A549 (cell line): ENCODE data around the gene RGS1. TPM values are rescaled to one million over a fixed set of nuclear protein-coding genes. Genes with fewer than 3 reads are reported as not detected.

Experiments used
- ATAC-seq, 2 experiments: fragments of 200-7000 bp in 1 of 2; fragments of >200 bp in 1 of 2; cut with Nextera tagmentation in 1 of 2; cut with Tn5 transposase in 1 of 2; 3 replicates each; pipeline versions ENCODE4 v1.8.0 to v1.9.1; 2018 to 2020; ENCODE audit warnings: mild to moderate bottlenecking in 1 of 2, moderate library complexity in 1 of 2
- CTCF ChIA-PET: fragments of 300-600 bp; sonication (Branson Sonifier 250); formaldehyde crosslinking; extraction: SDS; loops from one replicate; lab custom pipeline; 2021; ENCODE audit warnings: antibody characterized with exemption, inconsistent platforms; lab: Yijun Ruan, JAX
- POLR2A ChIA-PET: fragments of 350-600 bp; formaldehyde crosslinking; extraction: SDS; loops from one replicate; lab custom pipeline; 2021; ENCODE audit warnings: antibody characterized with exemption, inconsistent platforms; lab: Yijun Ruan, JAX
- DNase-seq, 2 experiments: peaks; one replicate each; pipeline versions ENCODE4 v3.0.0 to v3.0.0-alpha.2; 2011 to 2016; ENCODE audit warnings: low read depth in 1 of 2, low spot score in 1 of 2
- FAIRE-seq: peaks from 2 replicates; lab custom pipeline; 2011; peaks lifted over from hg19 to GRCh38; lab: Jason Lieb, UNC
- H3K27ac ChIP-seq, 2 experiments: fragments of >200 bp; sonication (Bioruptor Twin); formaldehyde crosslinking; 3 replicates each; pipeline ENCODE4 v1.5.1; 2016 to 2017
- H3K4me1 ChIP-seq: fragments of >200 bp; sonication (Bioruptor Twin); formaldehyde crosslinking; 3 replicates; pipeline ENCODE4 v1.6.1; 2016
- H3K4me2 ChIP-seq: fragments of >200 bp; sonication (Bioruptor Twin); formaldehyde crosslinking; 3 replicates; pipeline ENCODE4 v1.6.1; 2016
- H3K4me3 ChIP-seq: fragments of >200 bp; sonication (Bioruptor Twin); formaldehyde crosslinking; 3 replicates; pipeline ENCODE4 v1.5.1; 2016
- H3K9me3 ChIP-seq: fragments of >200 bp; sonication (Bioruptor Twin); formaldehyde crosslinking; 3 replicates; pipeline ENCODE4 v1.6.1; 2016
- CBX8 ChIP-seq: fragments of 200-600 bp; sonication (generic); IDR thresholded peaks from 2 replicates; pipeline ENCODE4 v1.6.1; 2016
- ESRRA ChIP-seq: fragments of 150-350 bp; IDR thresholded peaks from 2 replicates; pipeline ENCODE4 v1.6.1; 2014; ENCODE audit warnings: mild to moderate bottlenecking, low read length, borderline replicate concordance
- FOXS1 ChIP-seq: fragments of 250-450 bp; sonication (Bioruptor Pico); IDR thresholded peaks from 2 replicates; pipeline ENCODE4 v1.5.0; 2020; ENCODE audit warnings: mild to moderate bottlenecking, moderate library complexity
- HDAC2 ChIP-seq: fragments of 200-600 bp; sonication (generic); IDR thresholded peaks from 2 replicates; pipeline ENCODE4 v1.6.1; 2016
- HEYL ChIP-seq: fragments of 250-450 bp; sonication (Bioruptor Pico); IDR thresholded peaks from 2 replicates; pipeline ENCODE4 v1.8.0; 2021; ENCODE audit warnings: mild to moderate bottlenecking, moderate library complexity
- HOXB13 ChIP-seq: fragments of 250-450 bp; sonication (Bioruptor Pico); IDR thresholded peaks from 2 replicates; pipeline ENCODE4 v1.5.0; 2020; ENCODE audit warnings: low read depth, mild to moderate bottlenecking, moderate library complexity
- KDM1A ChIP-seq: fragments of 200-600 bp; sonication (generic); IDR thresholded peaks from 2 replicates; pipeline ENCODE4 v1.6.1; 2016; ENCODE audit warnings: low read depth, mild to moderate bottlenecking
- MAZ ChIP-seq: fragments of 150-350 bp; IDR thresholded peaks from 2 replicates; pipeline ENCODE4 v1.6.1; 2014; ENCODE audit warnings: antibody characterized with exemption, low read depth, low read length, borderline replicate concordance
- MYC ChIP-seq: IDR thresholded peaks from 2 replicates; pipeline ENCODE4 v1.6.1; 2012; ENCODE audit warnings: mild to moderate bottlenecking, inconsistent platforms, low read length, improper control_type of control experiment, borderline replicate concordance
- RARB ChIP-seq: fragments of 250-450 bp; sonication (Bioruptor Pico); IDR thresholded peaks from 2 replicates; pipeline ENCODE4 v1.8.0; 2021; ENCODE audit warnings: mild to moderate bottlenecking, moderate library complexity
- RFX5 ChIP-seq: fragments of 450-650 bp; IDR thresholded peaks from 2 replicates; pipeline ENCODE4 v1.7.1; 2014; ENCODE audit warnings: antibody characterized with exemption, mild to moderate bottlenecking, moderate library complexity
- RNF2 ChIP-seq: fragments of 200-600 bp; sonication (generic); IDR thresholded peaks from 2 replicates; pipeline ENCODE4 v1.6.1; 2016; ENCODE audit warnings: low read depth, mild to moderate bottlenecking, antibody characterized with exemption, moderate library complexity, borderline replicate concordance
- SREBF2 ChIP-seq: fragments of 450-650 bp; IDR thresholded peaks from 2 replicates; pipeline ENCODE4 v1.6.1; 2014; ENCODE audit warnings: mild to moderate bottlenecking, moderate library complexity
- ZC3H11A ChIP-seq: fragments of 450-650 bp; IDR thresholded peaks from 2 replicates; pipeline ENCODE4 v1.6.1; 2014; ENCODE audit warnings: antibody characterized with exemption, mild to moderate bottlenecking
- WGBS: methylation state at CpG from one replicate; pipeline ENCODE4 v1.1.6; 2017; ENCODE audit errors: missing lambda C conversion rate; 5-methylcytosine and 5-hydroxymethylcytosine counted together
- polyA plus RNA-seq, 4 experiments: library from polyadenylated mRNA; depleted of rRNA in 3 of 4; stranded (reverse); fragments of >200 nt; fragmentation: RNase III in 1 of 4; extraction: RNeasy Plus Mini Kit Qiagen cat#74134 plus additional on column Dnase treatment in 1 of 4; gene quantifications; 2 replicates in 3 of 4; 3 replicates in 1 of 4; pipeline ENCODE4 v1.2.3, GENCODE V29; 2011 to 2017
- TF ChIP-seq, protein P1 (sequence below): fragments of 250-450 bp; sonication (Bioruptor Pico); IDR thresholded peaks from 2 replicates; pipeline ENCODE4 v1.5.0; 2021; ENCODE audit warnings: mild to moderate bottlenecking, moderate library complexity, borderline replicate concordance
- TF ChIP-seq, protein P2 (sequence below): fragments of 450-650 bp; IDR thresholded peaks from 2 replicates; pipeline ENCODE4 v1.6.1; 2014; ENCODE audit warnings: antibody characterized with exemption
- TF ChIP-seq, protein P3 (sequence below): IDR thresholded peaks from 2 replicates; pipeline ENCODE4 v1.6.1; 2012
- TF ChIP-seq, protein P4 (sequence below): fragments of 150-350 bp; IDR thresholded peaks from 2 replicates; pipeline ENCODE4 v1.6.1; 2014; ENCODE audit warnings: low read depth, mild to moderate bottlenecking, low read length
- TF ChIP-seq, protein P5 (sequence below): fragments of 200-600 bp; sonication (generic); IDR thresholded peaks from 2 replicates; pipeline ENCODE4 v1.6.1; 2016; ENCODE audit warnings: antibody characterized with exemption, mild to moderate bottlenecking, moderate library complexity
- TF ChIP-seq, protein P6 (sequence below): fragments of >200 bp; sonication (Bioruptor Twin); formaldehyde crosslinking; IDR thresholded peaks from 3 replicates; pipeline ENCODE4 v1.5.1; 2016

Gene RGS1
- polyA plus RNA-seq, 2 of the 4 experiments (the other 2 are of a cell fraction): not detected

DNA sequence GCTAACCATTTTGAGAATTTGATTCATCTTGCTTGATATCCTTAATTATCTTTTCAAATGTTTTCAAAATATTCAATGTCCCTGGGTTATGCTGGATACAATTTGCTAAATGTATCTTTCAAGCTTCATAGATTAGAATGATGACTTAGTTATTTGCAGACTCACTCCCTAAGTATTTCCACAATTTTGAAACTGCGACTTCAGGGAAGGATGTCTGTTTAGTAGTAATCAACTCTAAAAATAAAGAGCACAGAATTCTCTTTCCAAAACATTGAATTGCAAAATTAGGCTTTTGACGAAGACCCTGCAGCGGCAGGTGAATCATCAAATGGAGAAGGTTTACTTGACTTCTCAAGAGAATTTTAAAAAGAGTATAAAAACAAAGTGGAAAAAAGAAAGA is 14.2 kb downstream of the RGS1 start:
- ChIA-PET CTCF (interaction anchor here (2.1 kb wide), 1 partner anchor 9 kb away, joined by 6 read pairs; no protein-coding TSS in a partner anchor), POLR2A (no interaction called here)
- Histone ChIP-seq H3K9me3 (no peaks in the 10 kb centered on the region), H3K4me3 (no peak overlapping the region), H3K4me2 (no peak overlapping the region), H3K27ac (no peak overlapping the region), H3K4me1 (no peaks in the 10 kb centered on the region)
- ATAC-seq (no peak), FAIRE-seq (no peak), DNase-seq (no peak)
- TF ChIP-seq, protein P1, sequence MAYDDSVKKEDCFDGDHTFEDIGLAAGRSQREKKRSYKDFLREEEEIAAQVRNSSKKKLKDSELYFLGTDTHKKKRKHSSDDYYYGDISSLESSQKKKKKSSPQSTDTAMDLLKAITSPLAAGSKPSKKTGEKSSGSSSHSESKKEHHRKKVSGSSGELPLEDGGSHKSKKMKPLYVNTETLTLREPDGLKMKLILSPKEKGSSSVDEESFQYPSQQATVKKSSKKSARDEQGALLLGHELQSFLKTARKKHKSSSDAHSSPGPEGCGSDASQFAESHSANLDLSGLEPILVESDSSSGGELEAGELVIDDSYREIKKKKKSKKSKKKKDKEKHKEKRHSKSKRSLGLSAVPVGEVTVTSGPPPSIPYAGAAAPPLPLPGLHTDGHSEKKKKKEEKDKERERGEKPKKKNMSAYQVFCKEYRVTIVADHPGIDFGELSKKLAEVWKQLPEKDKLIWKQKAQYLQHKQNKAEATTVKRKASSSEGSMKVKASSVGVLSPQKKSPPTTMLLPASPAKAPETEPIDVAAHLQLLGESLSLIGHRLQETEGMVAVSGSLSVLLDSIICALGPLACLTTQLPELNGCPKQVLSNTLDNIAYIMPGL (CRISPR knock-in tag): no peak
- TF ChIP-seq SREBF2 (no peak), MYC (no peak), CBX8 (no peak)
- TF ChIP-seq, protein P2, sequence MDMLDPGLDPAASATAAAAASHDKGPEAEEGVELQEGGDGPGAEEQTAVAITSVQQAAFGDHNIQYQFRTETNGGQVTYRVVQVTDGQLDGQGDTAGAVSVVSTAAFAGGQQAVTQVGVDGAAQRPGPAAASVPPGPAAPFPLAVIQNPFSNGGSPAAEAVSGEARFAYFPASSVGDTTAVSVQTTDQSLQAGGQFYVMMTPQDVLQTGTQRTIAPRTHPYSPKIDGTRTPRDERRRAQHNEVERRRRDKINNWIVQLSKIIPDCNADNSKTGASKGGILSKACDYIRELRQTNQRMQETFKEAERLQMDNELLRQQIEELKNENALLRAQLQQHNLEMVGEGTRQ: no peak
- 79% methylated on average over 3 of the region's 3 CpGs for WGBS

DNA sequence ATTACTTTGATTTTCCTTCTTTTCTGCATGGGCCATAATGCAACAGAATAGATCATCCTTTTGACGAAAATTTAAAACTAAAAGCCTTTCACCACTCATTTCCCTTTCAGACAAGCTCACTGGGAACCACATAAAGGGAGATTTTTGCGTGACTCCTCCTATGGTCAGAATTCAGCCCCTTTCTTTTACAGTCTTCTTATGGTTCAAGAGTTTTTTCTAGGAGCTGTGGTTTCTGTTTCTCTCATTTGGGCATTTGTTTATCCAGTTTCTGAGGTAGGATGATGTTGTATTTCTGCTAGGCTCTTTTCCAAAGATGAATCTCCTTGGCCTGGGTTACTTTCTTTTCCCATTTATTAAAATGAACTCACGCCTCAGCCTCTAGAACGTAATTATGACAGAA is 16.9 kb downstream of the RGS1 start:
- POLR2A ChIA-PET: no interaction called here
- WGBS: 70% methylated on average over 4 of the region's 4 CpGs

DNA sequence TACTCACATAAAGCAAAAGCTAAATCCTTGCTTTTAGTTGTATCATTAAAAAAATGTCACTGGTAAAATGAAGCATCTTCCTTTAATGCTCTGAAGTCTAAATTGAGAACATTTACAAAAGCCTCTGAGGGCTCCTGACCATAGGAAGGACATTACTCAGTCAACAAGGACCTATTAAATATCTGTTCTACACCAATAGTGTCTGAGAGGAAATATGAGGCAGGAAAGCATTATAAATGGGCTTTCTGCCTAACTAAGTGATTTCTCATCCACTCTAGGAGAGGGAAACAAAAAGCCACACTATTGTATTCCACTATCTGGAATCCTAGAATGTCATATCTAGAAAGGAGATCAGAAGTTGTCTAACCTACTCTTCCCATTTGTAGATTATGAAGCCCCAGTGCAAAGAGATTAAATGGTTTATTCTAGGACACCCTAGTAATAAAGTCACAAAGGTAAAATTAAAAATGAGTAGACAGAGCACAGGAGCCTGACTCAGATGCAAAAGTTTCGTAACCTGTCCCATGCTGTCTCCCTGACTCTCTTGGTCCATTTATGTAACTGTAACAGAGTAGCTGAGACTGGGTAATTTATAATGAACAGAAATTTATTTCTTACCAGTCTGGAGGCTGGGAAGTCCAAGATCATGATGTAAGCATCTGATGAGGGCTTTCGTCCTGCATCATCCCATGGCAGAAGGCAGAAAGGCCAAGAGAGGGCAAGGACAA is 17.6 kb downstream of the RGS1 start:
- Histone ChIP-seq H3K9me3 (no peaks in the 10 kb centered on the region), H3K4me2 (no peak overlapping the region), H3K27ac (no peak overlapping the region), H3K4me3 (no peak overlapping the region), H3K4me1 (no peaks in the 10 kb centered on the region)
- FAIRE-seq: no peak
- POLR2A ChIA-PET: no interaction called here
- no peak for TF ChIP-seq RNF2
- TF ChIP-seq ESRRA: no peak
- TF ChIP-seq SREBF2: no peak
- no peak for TF ChIP-seq HEYL (CRISPR knock-in tag)
- TF ChIP-seq MYC: no peak
- TF ChIP-seq ZC3H11A: no peak
- TF ChIP-seq HDAC2: no peak
- no peak for TF ChIP-seq KDM1A
- no peak for TF ChIP-seq FOXS1
- TF ChIP-seq, protein P3, sequence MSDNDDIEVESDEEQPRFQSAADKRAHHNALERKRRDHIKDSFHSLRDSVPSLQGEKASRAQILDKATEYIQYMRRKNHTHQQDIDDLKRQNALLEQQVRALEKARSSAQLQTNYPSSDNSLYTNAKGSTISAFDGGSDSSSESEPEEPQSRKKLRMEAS: no peak
- TF ChIP-seq, protein P4, sequence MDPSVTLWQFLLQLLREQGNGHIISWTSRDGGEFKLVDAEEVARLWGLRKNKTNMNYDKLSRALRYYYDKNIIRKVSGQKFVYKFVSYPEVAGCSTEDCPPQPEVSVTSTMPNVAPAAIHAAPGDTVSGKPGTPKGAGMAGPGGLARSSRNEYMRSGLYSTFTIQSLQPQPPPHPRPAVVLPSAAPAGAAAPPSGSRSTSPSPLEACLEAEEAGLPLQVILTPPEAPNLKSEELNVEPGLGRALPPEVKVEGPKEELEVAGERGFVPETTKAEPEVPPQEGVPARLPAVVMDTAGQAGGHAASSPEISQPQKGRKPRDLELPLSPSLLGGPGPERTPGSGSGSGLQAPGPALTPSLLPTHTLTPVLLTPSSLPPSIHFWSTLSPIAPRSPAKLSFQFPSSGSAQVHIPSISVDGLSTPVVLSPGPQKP: no peak
- TF ChIP-seq CBX8: no peak
- TF ChIP-seq, protein P5, sequence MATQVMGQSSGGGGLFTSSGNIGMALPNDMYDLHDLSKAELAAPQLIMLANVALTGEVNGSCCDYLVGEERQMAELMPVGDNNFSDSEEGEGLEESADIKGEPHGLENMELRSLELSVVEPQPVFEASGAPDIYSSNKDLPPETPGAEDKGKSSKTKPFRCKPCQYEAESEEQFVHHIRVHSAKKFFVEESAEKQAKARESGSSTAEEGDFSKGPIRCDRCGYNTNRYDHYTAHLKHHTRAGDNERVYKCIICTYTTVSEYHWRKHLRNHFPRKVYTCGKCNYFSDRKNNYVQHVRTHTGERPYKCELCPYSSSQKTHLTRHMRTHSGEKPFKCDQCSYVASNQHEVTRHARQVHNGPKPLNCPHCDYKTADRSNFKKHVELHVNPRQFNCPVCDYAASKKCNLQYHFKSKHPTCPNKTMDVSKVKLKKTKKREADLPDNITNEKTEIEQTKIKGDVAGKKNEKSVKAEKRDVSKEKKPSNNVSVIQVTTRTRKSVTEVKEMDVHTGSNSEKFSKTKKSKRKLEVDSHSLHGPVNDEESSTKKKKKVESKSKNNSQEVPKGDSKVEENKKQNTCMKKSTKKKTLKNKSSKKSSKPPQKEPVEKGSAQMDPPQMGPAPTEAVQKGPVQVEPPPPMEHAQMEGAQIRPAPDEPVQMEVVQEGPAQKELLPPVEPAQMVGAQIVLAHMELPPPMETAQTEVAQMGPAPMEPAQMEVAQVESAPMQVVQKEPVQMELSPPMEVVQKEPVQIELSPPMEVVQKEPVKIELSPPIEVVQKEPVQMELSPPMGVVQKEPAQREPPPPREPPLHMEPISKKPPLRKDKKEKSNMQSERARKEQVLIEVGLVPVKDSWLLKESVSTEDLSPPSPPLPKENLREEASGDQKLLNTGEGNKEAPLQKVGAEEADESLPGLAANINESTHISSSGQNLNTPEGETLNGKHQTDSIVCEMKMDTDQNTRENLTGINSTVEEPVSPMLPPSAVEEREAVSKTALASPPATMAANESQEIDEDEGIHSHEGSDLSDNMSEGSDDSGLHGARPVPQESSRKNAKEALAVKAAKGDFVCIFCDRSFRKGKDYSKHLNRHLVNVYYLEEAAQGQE: no peak
- no peak for TF ChIP-seq HOXB13 (CRISPR knock-in tag)
- TF ChIP-seq MAZ: no peak
- TF ChIP-seq RARB (CRISPR knock-in tag): no peak
- no peak for ATAC-seq
- no peak for DNase-seq
- WGBS: 80% methylated on average over 2 of the region's 2 CpGs
- CTCF ChIA-PET: interaction anchor here (0.8 to 1.6 kb wide), 6 partner anchors 11 to 215 kb away, joined by 3 to 5 read pairs (median 3); no protein-coding TSS in a partner anchor

More for the DNA sequence above, 16.9 kb downstream of the RGS1 start:
- no peak for ATAC-seq
- TF ChIP-seq, protein P6, sequence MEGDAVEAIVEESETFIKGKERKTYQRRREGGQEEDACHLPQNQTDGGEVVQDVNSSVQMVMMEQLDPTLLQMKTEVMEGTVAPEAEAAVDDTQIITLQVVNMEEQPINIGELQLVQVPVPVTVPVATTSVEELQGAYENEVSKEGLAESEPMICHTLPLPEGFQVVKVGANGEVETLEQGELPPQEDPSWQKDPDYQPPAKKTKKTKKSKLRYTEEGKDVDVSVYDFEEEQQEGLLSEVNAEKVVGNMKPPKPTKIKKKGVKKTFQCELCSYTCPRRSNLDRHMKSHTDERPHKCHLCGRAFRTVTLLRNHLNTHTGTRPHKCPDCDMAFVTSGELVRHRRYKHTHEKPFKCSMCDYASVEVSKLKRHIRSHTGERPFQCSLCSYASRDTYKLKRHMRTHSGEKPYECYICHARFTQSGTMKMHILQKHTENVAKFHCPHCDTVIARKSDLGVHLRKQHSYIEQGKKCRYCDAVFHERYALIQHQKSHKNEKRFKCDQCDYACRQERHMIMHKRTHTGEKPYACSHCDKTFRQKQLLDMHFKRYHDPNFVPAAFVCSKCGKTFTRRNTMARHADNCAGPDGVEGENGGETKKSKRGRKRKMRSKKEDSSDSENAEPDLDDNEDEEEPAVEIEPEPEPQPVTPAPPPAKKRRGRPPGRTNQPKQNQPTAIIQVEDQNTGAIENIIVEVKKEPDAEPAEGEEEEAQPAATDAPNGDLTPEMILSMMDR: no peak
- TF ChIP-seq MAZ (no peak), RFX5 (no peak)
- CTCF ChIA-PET: interaction anchor here (1.0 to 1.6 kb wide), 4 partner anchors 10 to 131 kb away, joined by 3 to 5 read pairs (median 3); no protein-coding TSS in a partner anchor
- no peaks in the 10 kb centered on the region for H3K9me3 ChIP-seq
- FAIRE-seq: no peak
- DNase-seq: no peak
- no peaks in the 10 kb centered on the region for H3K4me1 ChIP-seq
- no peak overlapping the region for H3K27ac ChIP-seq
- H3K4me2 ChIP-seq: no peak overlapping the region
- no peak overlapping the region for H3K4me3 ChIP-seq
